ENCODE data around the gene TECR.

GRCh38 chr19:14555918-14556661, 26.7 kb downstream of the TECR start:
- TF ChIP-seq POLR2A (IDR thresholded peaks at IDR 0.05), result no peak
- no peak for TF ChIP-seq CTCF (IDR thresholded peaks at IDR 0.05)
